ENCODE data around the gene ANKS1B.

DNA sequence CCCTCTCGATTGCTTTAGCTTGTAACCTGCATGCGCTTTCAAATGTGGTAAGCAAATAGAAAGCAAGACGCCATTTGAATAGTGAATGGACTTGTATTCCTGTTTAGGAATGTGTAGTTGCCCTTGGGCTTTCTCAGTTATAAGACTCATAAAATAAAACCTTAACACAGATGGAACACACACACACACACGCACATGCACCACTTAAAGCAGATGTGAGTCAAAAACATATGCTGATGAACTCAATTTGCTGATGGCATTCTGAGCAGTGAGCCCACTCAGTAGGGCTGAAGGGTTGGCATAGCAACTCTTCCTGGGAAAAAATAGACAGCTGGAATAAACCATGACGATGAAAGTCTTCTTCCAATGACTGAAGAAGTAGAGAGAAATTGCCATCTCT is 979.1 kb downstream of the ANKS1B start:
- TF ChIP-seq, protein P1, sequence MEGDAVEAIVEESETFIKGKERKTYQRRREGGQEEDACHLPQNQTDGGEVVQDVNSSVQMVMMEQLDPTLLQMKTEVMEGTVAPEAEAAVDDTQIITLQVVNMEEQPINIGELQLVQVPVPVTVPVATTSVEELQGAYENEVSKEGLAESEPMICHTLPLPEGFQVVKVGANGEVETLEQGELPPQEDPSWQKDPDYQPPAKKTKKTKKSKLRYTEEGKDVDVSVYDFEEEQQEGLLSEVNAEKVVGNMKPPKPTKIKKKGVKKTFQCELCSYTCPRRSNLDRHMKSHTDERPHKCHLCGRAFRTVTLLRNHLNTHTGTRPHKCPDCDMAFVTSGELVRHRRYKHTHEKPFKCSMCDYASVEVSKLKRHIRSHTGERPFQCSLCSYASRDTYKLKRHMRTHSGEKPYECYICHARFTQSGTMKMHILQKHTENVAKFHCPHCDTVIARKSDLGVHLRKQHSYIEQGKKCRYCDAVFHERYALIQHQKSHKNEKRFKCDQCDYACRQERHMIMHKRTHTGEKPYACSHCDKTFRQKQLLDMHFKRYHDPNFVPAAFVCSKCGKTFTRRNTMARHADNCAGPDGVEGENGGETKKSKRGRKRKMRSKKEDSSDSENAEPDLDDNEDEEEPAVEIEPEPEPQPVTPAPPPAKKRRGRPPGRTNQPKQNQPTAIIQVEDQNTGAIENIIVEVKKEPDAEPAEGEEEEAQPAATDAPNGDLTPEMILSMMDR (IDR thresholded peaks at IDR 0.05; ENCODE audit: insufficient read depth, low read depth, low read length), result no peak
- no peak for TF ChIP-seq EZH2 (IDR thresholded peaks at IDR 0.05; ENCODE audit: insufficient read depth, low read length)
